ENCODE data around the gene GDI2. TPM values are rescaled to one million over a fixed set of nuclear protein-coding genes. Genes with fewer than 3 reads are reported as not detected.

The GDI2 gene
- total and polyA plus RNA-seq, 9 of the 15 experiments (the other 6 are each of a cell fraction or from before 2014, with no cell fraction given): 262 to 424 (median 287) TPM

DNA sequence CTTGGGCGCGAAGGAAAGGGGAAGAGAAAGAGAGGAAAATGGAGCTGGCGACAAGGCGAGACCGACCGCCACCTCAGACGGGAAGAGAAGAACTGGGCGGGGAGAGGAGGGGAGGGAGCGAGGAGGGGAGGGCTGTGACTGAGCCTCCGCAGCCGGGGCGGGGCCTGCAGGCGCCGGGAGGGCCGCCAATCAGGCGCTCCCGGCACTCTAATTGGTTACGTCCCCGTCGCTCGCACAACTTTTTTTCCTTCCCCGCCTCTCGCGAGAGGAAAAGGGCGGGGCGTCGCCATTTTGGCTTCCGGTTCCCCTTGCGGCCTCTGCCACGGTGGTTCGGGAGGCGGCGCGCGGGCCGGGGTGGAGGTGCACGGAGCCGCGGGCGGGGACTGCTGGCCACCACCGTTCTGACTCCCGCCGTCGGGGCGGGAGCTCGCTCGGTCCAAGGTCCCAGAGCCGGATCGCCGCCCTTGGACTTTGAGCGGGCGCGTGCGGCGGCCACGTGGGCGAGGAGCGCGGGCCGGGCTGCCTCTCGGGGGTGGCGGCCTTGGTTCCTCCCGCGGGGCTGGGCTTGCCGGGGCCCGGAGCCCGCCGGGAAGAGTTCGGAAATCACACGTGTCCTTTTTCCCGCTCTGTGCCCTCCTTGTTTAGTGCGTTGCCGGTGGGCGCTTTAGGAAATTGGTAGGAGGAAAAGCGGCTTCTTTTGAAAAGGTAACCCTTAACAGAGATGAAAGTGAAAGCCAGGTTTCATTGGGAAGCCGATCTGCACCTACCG is at the start of gene GDI2 (continued):
- TF ChIP-seq POLR2H (tag; IDR thresholded peaks at IDR 0.05; ENCODE audit: low read depth) (peak; percentile 89), ZNF212 (CRISPR knock-in tag; IDR thresholded peaks at IDR 0.05) (no peak), TRIM28 (IDR thresholded peaks at IDR 0.05) (no peak), ZNF174 (CRISPR knock-in tag; IDR thresholded peaks at IDR 0.05) (no peak), PYGO2 (tag; IDR thresholded peaks at IDR 0.05) (no peak), C11orf30 (IDR thresholded peaks at IDR 0.05; ENCODE audit: low read depth) (no peak), ETV6 (IDR thresholded peaks at IDR 0.05; ENCODE audit: borderline replicate concordance in 1 of 2, low read depth in 2 of 2, low read length in 1 of 2) (no peak), ETV6 (CRISPR knock-in tag; IDR thresholded peaks at IDR 0.05; ENCODE audit: borderline replicate concordance) (peak; percentile 94; the same call in 1 of the 2 replicates), BRD9 (IDR thresholded peaks at IDR 0.05; ENCODE audit: low read depth, partially characterized antibody) (peak; percentile 58), SP2 (IDR thresholded peaks at IDR 0.05; ENCODE audit: extremely low read depth, low read depth, low read length, poor library complexity, severe bottlenecking) (peak; percentile 60), ZNF24 (IDR thresholded peaks at IDR 0.05) (no peak; the same call in 1 of the 2 replicates), PTRF (tag; IDR thresholded peaks at IDR 0.05) (no peak), ZNF253 (CRISPR knock-in tag; conservative IDR thresholded peaks at IDR 0.05) (no peak), TEAD1 (CRISPR knock-in tag; IDR thresholded peaks at IDR 0.05) (peak in 1 of 2 experiments; percentile 79; a peak in 1 of 4 replicates), ARNT (IDR thresholded peaks at IDR 0.05) (no peak), XRCC3 (IDR thresholded peaks at IDR 0.05) (no peak), DMBX1 (CRISPR knock-in tag; IDR thresholded peaks at IDR 0.05; ENCODE audit: borderline replicate concordance) (peak; percentile 59; the same call in 1 of the 2 replicates)
- TF ChIP-seq, protein P1, sequence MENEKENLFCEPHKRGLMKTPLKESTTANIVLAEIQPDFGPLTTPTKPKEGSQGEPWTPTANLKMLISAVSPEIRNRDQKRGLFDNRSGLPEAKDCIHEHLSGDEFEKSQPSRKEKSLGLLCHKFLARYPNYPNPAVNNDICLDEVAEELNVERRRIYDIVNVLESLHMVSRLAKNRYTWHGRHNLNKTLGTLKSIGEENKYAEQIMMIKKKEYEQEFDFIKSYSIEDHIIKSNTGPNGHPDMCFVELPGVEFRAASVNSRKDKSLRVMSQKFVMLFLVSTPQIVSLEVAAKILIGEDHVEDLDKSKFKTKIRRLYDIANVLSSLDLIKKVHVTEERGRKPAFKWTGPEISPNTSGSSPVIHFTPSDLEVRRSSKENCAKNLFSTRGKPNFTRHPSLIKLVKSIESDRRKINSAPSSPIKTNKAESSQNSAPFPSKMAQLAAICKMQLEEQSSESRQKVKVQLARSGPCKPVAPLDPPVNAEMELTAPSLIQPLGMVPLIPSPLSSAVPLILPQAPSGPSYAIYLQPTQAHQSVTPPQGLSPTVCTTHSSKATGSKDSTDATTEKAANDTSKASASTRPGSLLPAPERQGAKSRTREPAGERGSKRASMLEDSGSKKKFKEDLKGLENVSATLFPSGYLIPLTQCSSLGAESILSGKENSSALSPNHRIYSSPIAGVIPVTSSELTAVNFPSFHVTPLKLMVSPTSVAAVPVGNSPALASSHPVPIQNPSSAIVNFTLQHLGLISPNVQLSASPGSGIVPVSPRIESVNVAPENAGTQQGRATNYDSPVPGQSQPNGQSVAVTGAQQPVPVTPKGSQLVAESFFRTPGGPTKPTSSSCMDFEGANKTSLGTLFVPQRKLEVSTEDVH (IDR thresholded peaks at IDR 0.05; ENCODE audit: low read depth, partially characterized antibody): peak; percentile 80
- TF ChIP-seq, protein P2, sequence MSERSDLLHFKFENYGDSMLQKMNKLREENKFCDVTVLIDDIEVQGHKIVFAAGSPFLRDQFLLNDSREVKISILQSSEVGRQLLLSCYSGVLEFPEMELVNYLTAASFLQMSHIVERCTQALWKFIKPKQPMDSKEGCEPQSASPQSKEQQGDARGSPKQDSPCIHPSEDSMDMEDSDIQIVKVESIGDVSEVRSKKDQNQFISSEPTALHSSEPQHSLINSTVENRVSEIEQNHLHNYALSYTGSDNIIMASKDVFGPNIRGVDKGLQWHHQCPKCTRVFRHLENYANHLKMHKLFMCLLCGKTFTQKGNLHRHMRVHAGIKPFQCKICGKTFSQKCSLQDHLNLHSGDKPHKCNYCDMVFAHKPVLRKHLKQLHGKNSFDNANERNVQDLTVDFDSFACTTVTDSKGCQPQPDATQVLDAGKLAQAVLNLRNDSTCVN (CRISPR knock-in tag; IDR thresholded peaks at IDR 0.05): peak; percentile 46; the same call in 1 of the 2 replicates
- TF ChIP-seq, protein P3, sequence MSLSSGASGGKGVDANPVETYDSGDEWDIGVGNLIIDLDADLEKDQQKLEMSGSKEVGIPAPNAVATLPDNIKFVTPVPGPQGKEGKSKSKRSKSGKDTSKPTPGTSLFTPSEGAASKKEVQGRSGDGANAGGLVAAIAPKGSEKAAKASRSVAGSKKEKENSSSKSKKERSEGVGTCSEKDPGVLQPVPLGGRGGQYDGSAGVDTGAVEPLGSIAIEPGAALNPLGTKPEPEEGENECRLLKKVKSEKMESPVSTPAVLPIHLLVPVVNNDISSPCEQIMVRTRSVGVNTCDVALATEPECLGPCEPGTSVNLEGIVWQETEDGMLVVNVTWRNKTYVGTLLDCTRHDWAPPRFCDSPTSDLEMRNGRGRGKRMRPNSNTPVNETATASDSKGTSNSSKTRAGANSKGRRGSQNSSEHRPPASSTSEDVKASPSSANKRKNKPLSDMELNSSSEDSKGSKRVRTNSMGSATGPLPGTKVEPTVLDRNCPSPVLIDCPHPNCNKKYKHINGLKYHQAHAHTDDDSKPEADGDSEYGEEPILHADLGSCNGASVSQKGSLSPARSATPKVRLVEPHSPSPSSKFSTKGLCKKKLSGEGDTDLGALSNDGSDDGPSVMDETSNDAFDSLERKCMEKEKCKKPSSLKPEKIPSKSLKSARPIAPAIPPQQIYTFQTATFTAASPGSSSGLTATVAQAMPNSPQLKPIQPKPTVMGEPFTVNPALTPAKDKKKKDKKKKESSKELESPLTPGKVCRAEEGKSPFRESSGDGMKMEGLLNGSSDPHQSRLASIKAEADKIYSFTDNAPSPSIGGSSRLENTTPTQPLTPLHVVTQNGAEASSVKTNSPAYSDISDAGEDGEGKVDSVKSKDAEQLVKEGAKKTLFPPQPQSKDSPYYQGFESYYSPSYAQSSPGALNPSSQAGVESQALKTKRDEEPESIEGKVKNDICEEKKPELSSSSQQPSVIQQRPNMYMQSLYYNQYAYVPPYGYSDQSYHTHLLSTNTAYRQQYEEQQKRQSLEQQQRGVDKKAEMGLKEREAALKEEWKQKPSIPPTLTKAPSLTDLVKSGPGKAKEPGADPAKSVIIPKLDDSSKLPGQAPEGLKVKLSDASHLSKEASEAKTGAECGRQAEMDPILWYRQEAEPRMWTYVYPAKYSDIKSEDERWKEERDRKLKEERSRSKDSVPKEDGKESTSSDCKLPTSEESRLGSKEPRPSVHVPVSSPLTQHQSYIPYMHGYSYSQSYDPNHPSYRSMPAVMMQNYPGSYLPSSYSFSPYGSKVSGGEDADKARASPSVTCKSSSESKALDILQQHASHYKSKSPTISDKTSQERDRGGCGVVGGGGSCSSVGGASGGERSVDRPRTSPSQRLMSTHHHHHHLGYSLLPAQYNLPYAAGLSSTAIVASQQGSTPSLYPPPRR (CRISPR knock-in tag; IDR thresholded peaks at IDR 0.05; ENCODE audit: borderline replicate concordance): no peak

All from K562 (cell line).